ENCODE results near the gene GAL. TPM values are rescaled to one million over a fixed set of nuclear protein-coding genes. Genes with fewer than 3 reads are reported as not detected.

GAL gene
- total RNA-seq, 2 donors from 2014 or later, result 0.42 to 0.53 TPM

DNA sequence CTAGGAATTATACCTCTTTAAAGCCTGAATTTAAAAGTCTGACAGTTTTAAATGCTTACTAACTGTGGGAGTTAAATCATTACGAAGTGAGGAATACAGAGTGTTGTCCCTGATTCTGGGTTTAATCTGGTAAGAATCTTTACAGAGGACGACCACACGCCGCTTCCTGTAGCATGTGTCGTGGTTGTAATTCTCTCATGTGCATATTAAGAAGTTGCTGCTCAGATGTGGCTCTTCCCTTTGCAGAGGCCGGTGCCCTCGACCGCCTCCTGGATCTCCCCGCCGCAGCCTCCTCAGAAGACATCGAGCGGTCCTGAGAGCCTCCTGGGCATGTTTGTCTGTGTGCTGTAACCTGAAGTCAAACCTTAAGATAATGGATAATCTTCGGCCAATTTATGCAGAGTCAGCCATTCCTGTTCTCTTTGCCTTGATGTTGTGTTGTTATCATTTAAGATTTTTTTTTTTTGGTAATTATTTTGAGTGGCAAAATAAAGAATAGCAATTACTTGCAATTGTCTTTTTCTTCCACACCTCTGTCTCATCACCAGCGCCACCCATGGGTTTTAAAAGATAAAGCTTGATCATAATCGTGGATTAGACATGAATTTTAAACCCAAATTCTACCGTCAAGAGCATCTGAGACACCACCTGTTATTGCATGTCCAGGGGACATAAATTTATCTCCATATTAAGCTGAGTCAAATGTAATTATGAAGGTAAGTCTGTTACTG is 6.5 kb downstream of the GAL start:
- Mint-ChIP-seq H3K36me3 (ENCODE audit: insufficient read depth in 2 of 2) (no peaks in the 10 kb centered on the region), H3K27ac (no peak overlapping the region), H3K27me3 (ENCODE audit: low read depth) (peaks cover 28% of the 10 kb centered on the region), H3K9me3 (no peaks in the 10 kb centered on the region), H3K4me3 (peak overlapping the region; percentile 31 to 36), H3K4me1 (ENCODE audit: low read depth) (peaks cover 23% of the 10 kb centered on the region)
- DNase-seq (no peak), ATAC-seq (replicated peaks in 1 of 2) (peak; percentile 38 to 65)

DNA sequence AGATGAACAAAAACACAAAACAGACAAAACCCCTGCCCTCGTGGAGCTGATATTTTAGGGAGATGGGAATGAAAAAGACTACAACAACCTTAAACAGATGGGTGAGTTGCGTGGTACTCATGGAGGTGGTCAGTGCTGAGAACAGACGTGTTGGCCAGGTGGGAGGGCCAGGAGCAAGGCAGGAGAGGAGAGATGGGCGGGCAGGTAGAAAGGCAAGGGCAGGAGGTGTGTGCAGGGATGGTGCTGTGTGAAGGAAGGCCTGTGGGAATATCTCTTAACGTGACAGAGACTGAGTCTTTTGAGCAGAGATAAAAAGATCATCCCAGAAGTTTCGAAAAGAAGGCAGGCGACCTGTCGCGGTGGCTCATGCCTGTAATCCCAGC is 7.0 kb downstream of the GAL start:
- Mint-ChIP-seq H3K36me3 (ENCODE audit: insufficient read depth in 2 of 2) (no peaks in the 10 kb centered on the region), H3K4me3 (no peak overlapping the region), H3K4me1 (ENCODE audit: low read depth) (peaks cover 19% of the 10 kb centered on the region), H3K27me3 (ENCODE audit: low read depth) (peaks cover 28% of the 10 kb centered on the region), H3K9me3 (peaks cover under 1 to 2% of the 10 kb centered on the region in 2 donors), H3K27ac (no peak overlapping the region)
- DNase-seq (no peak), ATAC-seq (replicated peaks in 1 of 2) (no peak)

- Mint-ChIP-seq H3K27ac (no peak overlapping the region), H3K4me1 (ENCODE audit: low read depth) (peaks cover 19% of the 10 kb centered on the region), H3K27me3 (ENCODE audit: low read depth) (peaks cover 22% of the 10 kb centered on the region), H3K4me3 (no peak overlapping the region), H3K36me3 (ENCODE audit: insufficient read depth in 2 of 2) (no peaks in the 10 kb centered on the region), H3K9me3 (peaks cover 2% of the 10 kb centered on the region in 2 donors)
- ATAC-seq (replicated peaks in 1 of 2), result no peak
- no peak for DNase-seq
These were observed 7.8 kb downstream of the GAL start for GRCh38 chr11:68692115-68692514.

DNA sequence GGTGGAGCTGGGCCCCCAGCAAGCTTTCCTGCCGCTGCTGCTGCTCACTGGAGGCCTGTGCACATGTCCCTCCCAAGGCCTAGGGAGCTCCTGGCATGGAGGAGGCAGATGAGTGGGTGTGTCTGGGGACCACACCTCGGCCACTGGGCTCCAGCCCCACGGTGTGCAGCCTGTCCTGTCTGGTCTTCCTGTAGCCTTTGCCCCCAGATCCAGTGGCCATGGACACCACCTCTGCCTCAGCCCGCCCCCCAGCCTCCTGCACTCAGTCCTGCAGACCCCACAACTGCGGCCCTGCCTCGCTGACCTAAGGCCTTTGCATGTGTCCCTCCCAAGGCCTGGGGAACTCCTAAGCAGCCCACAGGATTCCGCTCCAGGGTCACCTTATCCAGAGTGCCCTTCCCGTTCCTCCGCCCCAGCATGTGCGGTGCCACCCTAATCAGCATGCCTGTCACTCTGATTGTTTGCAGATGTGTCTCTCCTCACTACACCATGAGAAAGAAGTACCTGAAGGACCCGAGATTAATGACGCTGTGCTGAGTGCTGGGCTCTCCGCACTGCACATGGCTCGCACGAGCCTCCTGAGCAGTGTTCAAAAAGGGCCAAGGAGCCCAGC is 8.6 kb downstream of the GAL start:
- DNase-seq (no peak), ATAC-seq (replicated peaks in 1 of 2) (no peak)
- Mint-ChIP-seq H3K4me1 (ENCODE audit: low read depth) (peaks cover 19% of the 10 kb centered on the region), H3K27me3 (ENCODE audit: low read depth) (peaks cover 14% of the 10 kb centered on the region), H3K4me3 (no peak overlapping the region), H3K36me3 (ENCODE audit: insufficient read depth in 2 of 2) (no peaks in the 10 kb centered on the region), H3K9me3 (peaks cover 2 to 5% of the 10 kb centered on the region in 2 donors), H3K27ac (no peak overlapping the region)

GRCh38 chr11:68693484-68693882 is 9.1 kb downstream of the GAL start:
- Mint-ChIP-seq H3K9me3 (peaks cover 2 to 5% of the 10 kb centered on the region in 2 donors), H3K4me1 (ENCODE audit: low read depth) (peaks cover 19% of the 10 kb centered on the region), H3K36me3 (ENCODE audit: insufficient read depth in 2 of 2) (no peaks in the 10 kb centered on the region), H3K27me3 (ENCODE audit: low read depth) (peaks cover 14% of the 10 kb centered on the region), H3K4me3 (no peak overlapping the region), H3K27ac (no peak overlapping the region)
- DNase-seq (no peak), ATAC-seq (replicated peaks in 1 of 2) (no peak)

DNA sequence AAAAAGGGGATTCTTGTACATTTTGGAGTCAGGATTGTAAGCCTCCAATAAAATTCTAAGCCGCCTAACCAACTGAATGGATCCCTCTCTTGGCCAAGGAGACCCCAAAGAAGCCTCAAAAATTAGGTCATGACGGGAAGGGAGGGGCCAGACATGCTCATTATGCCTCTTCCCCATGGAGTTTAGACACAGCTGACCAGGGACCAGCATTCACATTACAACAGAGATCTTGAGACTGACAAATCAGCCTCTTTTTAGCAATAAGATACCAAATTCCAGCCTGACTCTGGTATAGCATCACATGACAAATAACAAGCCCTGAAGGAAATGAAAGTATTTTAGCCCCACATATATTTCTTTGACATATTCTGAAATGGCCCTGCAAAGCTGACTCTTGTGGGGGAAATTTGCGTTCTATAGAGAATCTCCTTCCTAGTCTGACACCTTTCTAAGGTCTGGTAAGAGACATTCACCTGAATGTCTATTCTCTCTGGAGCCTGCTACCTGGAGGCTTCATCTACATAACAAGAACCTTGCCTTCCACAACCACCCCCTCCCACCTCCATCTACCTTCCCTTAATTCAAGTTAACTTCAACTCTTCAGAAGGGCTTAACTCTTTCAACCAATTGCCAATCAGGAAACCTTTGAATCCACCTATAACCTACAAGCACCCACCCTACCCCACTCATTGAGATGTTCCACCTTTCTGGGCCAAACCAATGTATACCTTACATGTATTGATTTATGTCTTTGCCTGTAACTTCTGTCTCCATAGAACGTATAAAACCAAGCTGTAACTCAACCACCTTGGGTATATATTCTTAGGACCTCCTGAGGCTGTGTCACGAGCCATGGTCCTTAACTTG is 10.3 kb downstream of the GAL start:
- H3K27me3 Mint-ChIP-seq (ENCODE audit: low read depth), result peaks cover 14% of the 10 kb centered on the region
- H3K4me3 Mint-ChIP-seq, result no peak overlapping the region
- DNase-seq, result no peak
- ATAC-seq (replicated peaks in 1 of 2), result no peak
- H3K4me1 Mint-ChIP-seq (ENCODE audit: low read depth), result peaks cover 19% of the 10 kb centered on the region
- no peak overlapping the region for H3K27ac Mint-ChIP-seq
- peaks cover 2 to 5% of the 10 kb centered on the region in 2 donors for H3K9me3 Mint-ChIP-seq
- H3K36me3 Mint-ChIP-seq (ENCODE audit: insufficient read depth in 2 of 2), result no peaks in the 10 kb centered on the region

DNA sequence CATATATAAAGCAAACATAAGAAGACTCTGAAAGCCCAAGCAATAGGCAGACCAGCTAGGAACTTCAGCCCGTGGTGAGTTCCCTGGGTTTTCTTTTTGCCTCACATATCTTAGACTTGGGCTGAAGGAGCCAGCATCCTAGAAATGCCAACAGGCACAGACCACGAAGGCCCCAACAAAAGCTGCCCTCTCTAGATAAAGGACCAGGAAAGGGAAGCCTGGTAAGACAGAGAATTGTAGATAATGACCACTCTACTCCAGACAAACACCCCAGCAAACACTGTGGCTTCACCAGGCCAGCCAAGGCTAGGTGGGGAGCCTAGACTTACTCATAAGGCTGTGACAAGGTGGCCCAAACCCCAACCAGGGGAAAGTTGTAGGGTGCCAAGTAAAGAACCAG is 11.2 kb downstream of the GAL start:
- DNase-seq, result no peak
- peaks cover 10% of the 10 kb centered on the region for H3K4me1 Mint-ChIP-seq (ENCODE audit: low read depth)
- H3K27ac Mint-ChIP-seq, result no peak overlapping the region
- no peak overlapping the region for H3K4me3 Mint-ChIP-seq
- H3K9me3 Mint-ChIP-seq, result peaks cover 2 to 5% of the 10 kb centered on the region in 2 donors
- peaks cover 14% of the 10 kb centered on the region for H3K27me3 Mint-ChIP-seq (ENCODE audit: low read depth)
- no peak for ATAC-seq (replicated peaks in 1 of 2)
- no peaks in the 10 kb centered on the region for H3K36me3 Mint-ChIP-seq (ENCODE audit: insufficient read depth in 2 of 2)

- ATAC-seq (replicated peaks in 1 of 2) (no peak), DNase-seq (no peak)
- Mint-ChIP-seq H3K4me1 (ENCODE audit: low read depth) (no peaks in the 10 kb centered on the region), H3K9me3 (peaks cover 2 to 5% of the 10 kb centered on the region in 2 donors), H3K27me3 (ENCODE audit: low read depth) (peaks cover 30% of the 10 kb centered on the region), H3K36me3 (ENCODE audit: insufficient read depth in 2 of 2) (no peaks in the 10 kb centered on the region), H3K27ac (no peak overlapping the region), H3K4me3 (no peak overlapping the region)
These were observed 14.6 kb downstream of the GAL start for GRCh38 chr11:68698993-68699392.

- no peak for DNase-seq
- Mint-ChIP-seq H3K4me1 (ENCODE audit: low read depth) (no peaks in the 10 kb centered on the region), H3K9me3 (no peaks in the 10 kb centered on the region), H3K27me3 (ENCODE audit: low read depth) (peaks cover 16% of the 10 kb centered on the region), H3K36me3 (ENCODE audit: insufficient read depth in 2 of 2) (no peaks in the 10 kb centered on the region), H3K27ac (no peak overlapping the region), H3K4me3 (no peak overlapping the region)
- ATAC-seq (replicated peaks in 1 of 2), result no peak
These were observed 20.5 kb downstream of the GAL start for GRCh38 chr11:68704887-68705286.

DNA sequence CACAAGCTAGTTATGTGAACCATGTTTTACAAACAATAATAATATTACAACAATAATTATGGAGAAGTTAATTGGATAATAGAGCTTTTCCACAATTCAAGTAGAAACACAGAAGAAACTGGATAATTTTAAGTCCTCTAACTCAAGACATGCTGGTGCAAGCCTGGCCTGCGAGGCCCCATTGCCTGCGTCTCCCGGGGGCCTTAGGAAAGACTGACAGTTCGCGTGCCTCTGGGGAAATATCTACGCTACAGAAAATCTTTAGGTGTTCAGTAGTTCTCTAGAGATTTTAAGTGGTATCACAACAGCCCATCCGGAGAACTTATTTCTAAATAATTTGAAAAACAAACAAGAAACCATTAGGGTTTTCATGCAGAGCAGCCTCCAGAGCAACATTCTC is 23.2 kb downstream of the GAL start:
- Mint-ChIP-seq H3K36me3 (ENCODE audit: insufficient read depth in 2 of 2) (no peaks in the 10 kb centered on the region), H3K27ac (no peak overlapping the region), H3K4me3 (no peak overlapping the region), H3K4me1 (ENCODE audit: low read depth) (no peaks in the 10 kb centered on the region), H3K27me3 (ENCODE audit: low read depth) (peaks cover 9% of the 10 kb centered on the region), H3K9me3 (no peaks in the 10 kb centered on the region)
- no peak for DNase-seq
- no peak for ATAC-seq (replicated peaks in 1 of 2)

- H3K27ac Mint-ChIP-seq, result no peak overlapping the region
- no peaks in the 10 kb centered on the region for H3K4me1 Mint-ChIP-seq (ENCODE audit: low read depth)
- DNase-seq (no peak), ATAC-seq (replicated peaks in 1 of 2) (no peak)
- H3K36me3 Mint-ChIP-seq (ENCODE audit: insufficient read depth in 2 of 2), result no peaks in the 10 kb centered on the region
- no peaks in the 10 kb centered on the region for H3K9me3 Mint-ChIP-seq
- no peak overlapping the region for H3K4me3 Mint-ChIP-seq
- H3K27me3 Mint-ChIP-seq (ENCODE audit: low read depth), result no peaks in the 10 kb centered on the region
These were observed 24.7 kb downstream of the GAL start for GRCh38 chr11:68709062-68709461.

DNA sequence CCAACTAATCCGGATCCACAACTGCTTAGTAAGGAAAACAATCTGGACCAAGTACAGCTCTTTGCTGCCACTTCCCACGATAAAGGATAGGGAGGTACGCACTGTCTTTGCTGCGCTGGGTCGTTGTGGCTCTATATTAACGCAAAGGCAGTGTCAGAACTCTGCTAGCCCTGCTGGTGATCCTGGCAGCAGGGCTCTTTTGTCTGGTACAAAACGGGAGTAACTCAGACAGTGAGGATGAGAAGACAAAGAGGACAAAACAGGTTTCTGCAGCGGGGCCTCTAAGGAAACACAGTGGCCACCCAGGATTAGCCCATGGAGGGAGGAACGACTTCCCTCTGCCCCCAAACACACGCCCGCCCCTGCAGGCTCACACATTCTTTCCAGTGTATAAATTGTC is 26.1 kb downstream of the GAL start:
- no peaks in the 10 kb centered on the region for H3K4me1 Mint-ChIP-seq (ENCODE audit: low read depth)

DNA sequence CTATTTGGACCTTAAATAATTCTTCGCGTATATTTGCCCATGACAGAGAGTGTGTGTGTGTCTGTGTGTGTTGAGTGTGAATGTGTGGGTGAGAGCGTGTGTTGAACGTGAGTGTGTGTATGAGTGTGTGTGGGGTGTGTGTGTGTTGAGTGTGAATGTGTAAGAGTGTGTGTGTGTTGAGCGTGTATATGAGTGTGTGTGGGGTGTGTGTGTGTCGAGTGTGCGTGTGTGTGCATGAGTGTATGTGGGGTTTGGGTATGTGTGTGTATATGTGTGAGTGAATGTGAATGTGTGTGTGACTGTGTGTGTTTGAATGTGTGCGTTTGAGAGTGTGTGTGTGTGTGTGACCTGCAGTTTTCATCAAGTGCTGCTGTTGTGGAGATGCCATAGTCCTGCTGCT is 26.8 kb downstream of the GAL start:
- Mint-ChIP-seq H3K27ac (no peak overlapping the region), H3K9me3 (no peaks in the 10 kb centered on the region), H3K27me3 (ENCODE audit: low read depth) (no peaks in the 10 kb centered on the region), H3K36me3 (ENCODE audit: insufficient read depth in 2 of 2) (no peaks in the 10 kb centered on the region), H3K4me3 (no peak overlapping the region), H3K4me1 (ENCODE audit: low read depth) (no peaks in the 10 kb centered on the region)
- ATAC-seq (replicated peaks in 1 of 2), result no peak
- no peak for DNase-seq

More for the DNA sequence above, 26.1 kb downstream of the GAL start:
- Mint-ChIP-seq H3K4me3 (no peak overlapping the region), H3K9me3 (no peaks in the 10 kb centered on the region), H3K36me3 (ENCODE audit: insufficient read depth in 2 of 2) (no peaks in the 10 kb centered on the region), H3K27ac (no peak overlapping the region), H3K27me3 (ENCODE audit: low read depth) (no peaks in the 10 kb centered on the region)
- DNase-seq, result no peak
- no peak for ATAC-seq (replicated peaks in 1 of 2)
